Activated CD8-positive, alpha-beta T cell treated with anti-CD3 and anti-CD28 coated beads for 36 hours (primary cell): Measurements from ENCODE around the gene ZNF385C. TPM values are rescaled to one million over a fixed set of nuclear protein-coding genes. Genes with fewer than 3 reads are reported as not detected.

Experiments used
- ATAC-seq: fragments of 200-7000 bp; cut with Tn5 transposase; one replicate; pipeline ENCODE4 v1.10.0; 2021; ENCODE audit warnings: mild to moderate bottlenecking, moderate library complexity
- CTCF ChIA-PET: fragments of 350-600 bp; sonication (Branson Sonifier 250); formaldehyde crosslinking; loops from one replicate; lab custom pipeline; 2021; ENCODE audit warnings: antibody characterized with exemption; lab: Charles Lee
- POLR2A ChIA-PET: fragments of 350-600 bp; sonication (Branson Sonifier 250); formaldehyde crosslinking; loops from one replicate; lab custom pipeline; 2021; ENCODE audit warnings: antibody characterized with exemption; lab: Charles Lee
- DNase-seq: peaks from one replicate; pipeline ENCODE4 v3.0.0-alpha.2; 2020
- H3K27ac Mint-ChIP-seq: one replicate; pipeline ENCODE4 v1.8.0; 2021; ENCODE audit warnings: mild to moderate bottlenecking, mixed read lengths
- H3K27me3 Mint-ChIP-seq: one replicate; pipeline ENCODE4 v1.8.0; 2021; ENCODE audit warnings: mixed read lengths
- H3K36me3 Mint-ChIP-seq: one replicate; pipeline ENCODE4 v1.8.0; 2021; ENCODE audit warnings: low read depth, mixed read lengths
- H3K4me1 Mint-ChIP-seq: one replicate; pipeline ENCODE4 v1.8.0; 2021; ENCODE audit warnings: low read depth, mixed read lengths
- H3K4me3 Mint-ChIP-seq: one replicate; pipeline ENCODE4 v1.8.0; 2021; ENCODE audit warnings: mild to moderate bottlenecking, moderate library complexity, mixed read lengths
- H3K9me3 Mint-ChIP-seq: one replicate; pipeline ENCODE4 v1.8.0; 2021; ENCODE audit warnings: mixed read lengths
- intact Hi-C: fragments of 100-400 bp; cut with micrococcal nuclease; formaldehyde crosslinking; loops from one replicate; pipeline ENCODE4 v1.10.0; 2022
- total RNA-seq, 2 experiments: library from RNA; stranded (reverse); gene quantifications; one replicate each; pipeline ENCODE4 v1.2.3, GENCODE V29; 2021
- TF ChIP-seq, protein P1 (sequence below): fragments of 200-600 bp; IDR thresholded peaks from one replicate; pipeline ENCODE4 v1.8.0; 2022; ENCODE audit warnings: antibody characterized with exemption, mild to moderate bottlenecking

The ZNF385C gene
- total RNA-seq, 2 experiments from 2014 or later, result 1.3 TPM

GRCh38 chr17:41984454-41984853 is 113.8 kb downstream of the ZNF385C start:
- peaks cover 60% of the 10 kb centered on the region for H3K36me3 Mint-ChIP-seq

GRCh38 chr17:41982026-41982760 is 116.1 kb downstream of the ZNF385C start:
- no peak overlapping the region for H3K4me3 Mint-ChIP-seq
- no peak for ATAC-seq
- ChIA-PET CTCF (interaction anchor here (1.1 to 2.6 kb wide), 2 partner anchors 19 to 23 kb away, joined by 3 to 8 read pairs; no protein-coding TSS in a partner anchor), POLR2A (no interaction called here)
- peaks cover 2% of the 10 kb centered on the region for H3K4me1 Mint-ChIP-seq
- H3K27ac Mint-ChIP-seq, result no peak overlapping the region
- intact Hi-C loops, result no loop called here
- DNase-seq, result no peak
- TF ChIP-seq, protein P1, sequence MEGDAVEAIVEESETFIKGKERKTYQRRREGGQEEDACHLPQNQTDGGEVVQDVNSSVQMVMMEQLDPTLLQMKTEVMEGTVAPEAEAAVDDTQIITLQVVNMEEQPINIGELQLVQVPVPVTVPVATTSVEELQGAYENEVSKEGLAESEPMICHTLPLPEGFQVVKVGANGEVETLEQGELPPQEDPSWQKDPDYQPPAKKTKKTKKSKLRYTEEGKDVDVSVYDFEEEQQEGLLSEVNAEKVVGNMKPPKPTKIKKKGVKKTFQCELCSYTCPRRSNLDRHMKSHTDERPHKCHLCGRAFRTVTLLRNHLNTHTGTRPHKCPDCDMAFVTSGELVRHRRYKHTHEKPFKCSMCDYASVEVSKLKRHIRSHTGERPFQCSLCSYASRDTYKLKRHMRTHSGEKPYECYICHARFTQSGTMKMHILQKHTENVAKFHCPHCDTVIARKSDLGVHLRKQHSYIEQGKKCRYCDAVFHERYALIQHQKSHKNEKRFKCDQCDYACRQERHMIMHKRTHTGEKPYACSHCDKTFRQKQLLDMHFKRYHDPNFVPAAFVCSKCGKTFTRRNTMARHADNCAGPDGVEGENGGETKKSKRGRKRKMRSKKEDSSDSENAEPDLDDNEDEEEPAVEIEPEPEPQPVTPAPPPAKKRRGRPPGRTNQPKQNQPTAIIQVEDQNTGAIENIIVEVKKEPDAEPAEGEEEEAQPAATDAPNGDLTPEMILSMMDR, result no peak
- H3K36me3 Mint-ChIP-seq, result peaks cover 53% of the 10 kb centered on the region
- H3K27me3 Mint-ChIP-seq, result no peaks in the 10 kb centered on the region
- H3K9me3 Mint-ChIP-seq, result no peaks in the 10 kb centered on the region

More at GRCh38 chr17:41984454-41984853, 113.8 kb downstream of the ZNF385C start:
- Mint-ChIP-seq H3K4me3 (no peak overlapping the region), H3K27ac (no peak overlapping the region), H3K9me3 (no peaks in the 10 kb centered on the region), H3K27me3 (no peaks in the 10 kb centered on the region), H3K4me1 (peaks cover 15% of the 10 kb centered on the region)
- intact Hi-C loops, result no loop called here
- ChIA-PET CTCF (interaction anchor here (1.0 kb wide), 1 partner anchor 22 kb away, joined by 4 read pairs; no protein-coding TSS in a partner anchor), POLR2A (interaction anchor here (1.0 to 2.0 kb wide), 3 partner anchors 16 to 19 kb away, joined by 3 to 6 read pairs (median 3); partner anchors contain the start of gene CNP)
- TF ChIP-seq, protein P1, result no peak
- no peak for ATAC-seq
- DNase-seq, result no peak

- Mint-ChIP-seq H3K4me1 (no peaks in the 10 kb centered on the region), H3K27me3 (no peaks in the 10 kb centered on the region), H3K36me3 (peaks cover 45% of the 10 kb centered on the region), H3K27ac (peak overlapping the region; percentile 39), H3K9me3 (no peaks in the 10 kb centered on the region), H3K4me3 (no peak overlapping the region)
- intact Hi-C loops, result no loop called here
- ChIA-PET POLR2A (interaction anchor here (1.5 kb wide), 1 partner anchor 144 kb away, joined by 4 read pairs; no protein-coding TSS in a partner anchor), CTCF (interaction anchor here (1.3 to 3.2 kb wide), 2 partner anchors 12 to 15 kb away, joined by 3 to 13 read pairs; partner anchors contain the start of gene CNP)
- TF ChIP-seq, protein P1, result no peak
- no peak for ATAC-seq
- no peak for DNase-seq
Measured at GRCh38 chr17:41977991-41978390, 120.3 kb downstream of the ZNF385C start.

- Mint-ChIP-seq H3K9me3 (no peaks in the 10 kb centered on the region), H3K4me3 (no peak overlapping the region), H3K27ac (peak overlapping the region; percentile 69), H3K27me3 (no peaks in the 10 kb centered on the region), H3K4me1 (peaks cover 5% of the 10 kb centered on the region), H3K36me3 (peaks cover 36% of the 10 kb centered on the region)
- DNase-seq (no peak), ATAC-seq (no peak)
- CTCF ChIA-PET, result interaction anchor here (0.9 to 3.2 kb wide), 4 partner anchors 10 to 80 kb away, joined by 3 to 13 read pairs (median 3); partner anchors contain the start of gene CNP
- POLR2A ChIA-PET, result interaction anchor here (0.7 to 2.1 kb wide), 3 partner anchors 9 to 166 kb away, joined by 3 to 12 read pairs (median 3); partner anchors contain the start of gene CNP
- TF ChIP-seq, protein P1, result no peak
- intact Hi-C loops, result no loop called here
Measured at GRCh38 chr17:41976142-41976768, 122.0 kb downstream of the ZNF385C start.

Other genes starting within 250 kb of the ZNF385C start
- 10 to 100 TPM; 19.2 to 19.6 TPM for gene KLHL11, start 233.1 kb downstream of the ZNF385C start, total RNA-seq
- 100 to 1,000 TPM; 185 to 186 TPM for gene ACLY, start 179.5 kb downstream of the ZNF385C start, total RNA-seq
- gene ODAD4, start 167.9 kb downstream of the ZNF385C start, total RNA-seq, result 1 to 10 TPM in 1 of 2 experiments, under 1 TPM in 1; 0.81 to 1.4 TPM
- 10 to 100 TPM; 50.1 to 54.5 TPM for gene CNP, start 131.7 kb downstream of the ZNF385C start, total RNA-seq
- 10 to 100 TPM; 86.7 to 90.3 TPM for gene DNAJC7, start 81.0 kb downstream of the ZNF385C start, total RNA-seq
- 10 to 100 TPM; 13.8 to 15.0 TPM for gene NKIRAS2, start 78.4 kb downstream of the ZNF385C start, total RNA-seq
- gene C17orf113, start 47.9 kb downstream of the ZNF385C start, total RNA-seq, result under 1 TPM; 0.72 to 0.77 TPM
- 10 to 100 TPM; 31.7 to 36.2 TPM for gene DHX58, start 14.2 kb upstream of the ZNF385C start, total RNA-seq
- gene KAT2A, start 22.9 kb upstream of the ZNF385C start, total RNA-seq, result 10 to 100 TPM; 49.2 to 50.2 TPM
- gene HSPB9, start 24.3 kb upstream of the ZNF385C start, total RNA-seq, result under 1 TPM in 1 of 2 experiments, not detected in 1; 0.41 TPM
- 10 to 100 TPM; 30.7 to 32.5 TPM for gene RAB5C, start 56.5 kb upstream of the ZNF385C start, total RNA-seq
- gene KCNH4, start 82.7 kb upstream of the ZNF385C start, total RNA-seq, result under 1 TPM; 0.38 to 0.43 TPM
- gene HCRT, start 87.0 kb upstream of the ZNF385C start, total RNA-seq, result not detected
- gene GHDC, start 96.0 kb upstream of the ZNF385C start, total RNA-seq, result 10 to 100 TPM; 12.3 to 14.9 TPM
- 100 to 1,000 TPM; 128 to 129 TPM for gene STAT5B, start 177.9 kb upstream of the ZNF385C start, total RNA-seq
- gene STAT5A, start 190.0 kb upstream of the ZNF385C start, total RNA-seq, result 100 to 1,000 TPM; 163 to 190 TPM